Measurements from ENCODE around the gene PRRX2.

DNA sequence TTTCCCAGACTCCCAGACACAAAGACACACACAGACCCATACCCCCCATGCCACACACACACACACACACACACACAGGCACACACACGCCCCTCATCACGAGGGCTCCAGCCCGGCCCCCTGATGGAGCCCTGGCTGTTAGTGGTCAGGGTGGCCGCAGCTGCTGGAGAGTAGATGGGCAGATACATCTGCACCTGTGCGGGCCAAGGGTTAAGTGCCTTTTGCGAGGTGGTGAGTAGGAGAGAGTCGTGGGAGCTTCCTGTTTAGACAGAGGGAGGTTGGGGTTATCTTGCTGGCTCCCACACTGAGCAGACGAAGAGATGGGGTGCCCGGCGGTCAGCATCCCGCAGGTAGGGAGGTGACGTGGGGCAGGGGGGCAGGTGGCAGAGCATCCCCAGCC, 8.2 kb downstream of the PRRX2 start:
- TF ChIP-seq, protein P1, sequence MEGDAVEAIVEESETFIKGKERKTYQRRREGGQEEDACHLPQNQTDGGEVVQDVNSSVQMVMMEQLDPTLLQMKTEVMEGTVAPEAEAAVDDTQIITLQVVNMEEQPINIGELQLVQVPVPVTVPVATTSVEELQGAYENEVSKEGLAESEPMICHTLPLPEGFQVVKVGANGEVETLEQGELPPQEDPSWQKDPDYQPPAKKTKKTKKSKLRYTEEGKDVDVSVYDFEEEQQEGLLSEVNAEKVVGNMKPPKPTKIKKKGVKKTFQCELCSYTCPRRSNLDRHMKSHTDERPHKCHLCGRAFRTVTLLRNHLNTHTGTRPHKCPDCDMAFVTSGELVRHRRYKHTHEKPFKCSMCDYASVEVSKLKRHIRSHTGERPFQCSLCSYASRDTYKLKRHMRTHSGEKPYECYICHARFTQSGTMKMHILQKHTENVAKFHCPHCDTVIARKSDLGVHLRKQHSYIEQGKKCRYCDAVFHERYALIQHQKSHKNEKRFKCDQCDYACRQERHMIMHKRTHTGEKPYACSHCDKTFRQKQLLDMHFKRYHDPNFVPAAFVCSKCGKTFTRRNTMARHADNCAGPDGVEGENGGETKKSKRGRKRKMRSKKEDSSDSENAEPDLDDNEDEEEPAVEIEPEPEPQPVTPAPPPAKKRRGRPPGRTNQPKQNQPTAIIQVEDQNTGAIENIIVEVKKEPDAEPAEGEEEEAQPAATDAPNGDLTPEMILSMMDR (conservative IDR thresholded peaks at IDR 0.05; ENCODE audit: low read depth in 2 of 2), result no peak
- TF ChIP-seq POLR2AphosphoS5 (IDR thresholded peaks at IDR 0.05; ENCODE audit: low read depth) (no peak), EZH2 (IDR thresholded peaks at IDR 0.05; ENCODE audit: low read depth, unreplicated experiment) (no peak), CREB1 (CRISPR knock-in tag; IDR thresholded peaks at IDR 0.05; ENCODE audit: low read depth) (no peak), EZH2phosphoT487 (IDR thresholded peaks at IDR 0.05; ENCODE audit: unreplicated experiment) (no peak), JUNB (IDR thresholded peaks at IDR 0.05; ENCODE audit: unreplicated experiment) (no peak), ZNF331 (CRISPR knock-in tag; IDR thresholded peaks at IDR 0.05; ENCODE audit: low read depth) (no peak), ETS1 (IDR thresholded peaks at IDR 0.05) (no peak), STAT1 (IDR thresholded peaks at IDR 0.05; ENCODE audit: unreplicated experiment) (no peak), ZNF462 (CRISPR knock-in tag; IDR thresholded peaks at IDR 0.05) (no peak), ZNF114 (CRISPR knock-in tag; IDR thresholded peaks at IDR 0.05) (no peak)
- TF ChIP-seq, protein P2, sequence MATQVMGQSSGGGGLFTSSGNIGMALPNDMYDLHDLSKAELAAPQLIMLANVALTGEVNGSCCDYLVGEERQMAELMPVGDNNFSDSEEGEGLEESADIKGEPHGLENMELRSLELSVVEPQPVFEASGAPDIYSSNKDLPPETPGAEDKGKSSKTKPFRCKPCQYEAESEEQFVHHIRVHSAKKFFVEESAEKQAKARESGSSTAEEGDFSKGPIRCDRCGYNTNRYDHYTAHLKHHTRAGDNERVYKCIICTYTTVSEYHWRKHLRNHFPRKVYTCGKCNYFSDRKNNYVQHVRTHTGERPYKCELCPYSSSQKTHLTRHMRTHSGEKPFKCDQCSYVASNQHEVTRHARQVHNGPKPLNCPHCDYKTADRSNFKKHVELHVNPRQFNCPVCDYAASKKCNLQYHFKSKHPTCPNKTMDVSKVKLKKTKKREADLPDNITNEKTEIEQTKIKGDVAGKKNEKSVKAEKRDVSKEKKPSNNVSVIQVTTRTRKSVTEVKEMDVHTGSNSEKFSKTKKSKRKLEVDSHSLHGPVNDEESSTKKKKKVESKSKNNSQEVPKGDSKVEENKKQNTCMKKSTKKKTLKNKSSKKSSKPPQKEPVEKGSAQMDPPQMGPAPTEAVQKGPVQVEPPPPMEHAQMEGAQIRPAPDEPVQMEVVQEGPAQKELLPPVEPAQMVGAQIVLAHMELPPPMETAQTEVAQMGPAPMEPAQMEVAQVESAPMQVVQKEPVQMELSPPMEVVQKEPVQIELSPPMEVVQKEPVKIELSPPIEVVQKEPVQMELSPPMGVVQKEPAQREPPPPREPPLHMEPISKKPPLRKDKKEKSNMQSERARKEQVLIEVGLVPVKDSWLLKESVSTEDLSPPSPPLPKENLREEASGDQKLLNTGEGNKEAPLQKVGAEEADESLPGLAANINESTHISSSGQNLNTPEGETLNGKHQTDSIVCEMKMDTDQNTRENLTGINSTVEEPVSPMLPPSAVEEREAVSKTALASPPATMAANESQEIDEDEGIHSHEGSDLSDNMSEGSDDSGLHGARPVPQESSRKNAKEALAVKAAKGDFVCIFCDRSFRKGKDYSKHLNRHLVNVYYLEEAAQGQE (IDR thresholded peaks at IDR 0.05; ENCODE audit: unreplicated experiment), result no peak

Data from GM23338 (cell line).